ENCODE data around the gene GPRIN3. TPM values are rescaled to one million over a fixed set of nuclear protein-coding genes. Genes with fewer than 3 reads are reported as not detected.

GPRIN3 gene
- total and polyA plus RNA-seq, 10 of the 15 experiments (the other 5 are each of a cell fraction or from before 2014, with no cell fraction given), result under 0.01 to 0.05 (median 0.01) TPM; not detected in 6

- TF ChIP-seq ZNF592 (IDR thresholded peaks at IDR 0.05) (no peak), BHLHE40 (IDR thresholded peaks at IDR 0.05; ENCODE audit: borderline replicate concordance in 1 of 2, low read depth in 2 of 2, low read length in 1 of 2) (peak in 1 of 2 experiments; percentile 21; a peak in 1 of 4 replicates), MYC (IDR thresholded peaks at IDR 0.05; ENCODE audit: insufficient read depth, insufficient read length, insufficient replicate concordance, low read length, severe bottlenecking) (no peak), ATF3 (IDR thresholded peaks at IDR 0.05; ENCODE audit: borderline replicate concordance, extremely low read depth, low read depth, low read length) (no peak), RCOR1 (conservative IDR thresholded peaks at IDR 0.05; ENCODE audit: low read depth, low read length) (no peak), ELK1 (IDR thresholded peaks at IDR 0.05; ENCODE audit: low read depth, low read length) (no peak), MXI1 (IDR thresholded peaks at IDR 0.05; ENCODE audit: low read depth, low read length) (no peak), NFIC (IDR thresholded peaks at IDR 0.05; ENCODE audit: low read depth, low read length) (no peak), SREBF2 (IDR thresholded peaks at IDR 0.05; ENCODE audit: low read length) (no peak), HDAC6 (IDR thresholded peaks at IDR 0.05; ENCODE audit: unreplicated experiment) (no peak), SRF (IDR thresholded peaks at IDR 0.05; ENCODE audit: low read depth in 2 of 2, low read length in 2 of 2) (no peak)
These were observed 16.7 kb downstream of the GPRIN3 start (continued) for GRCh38 chr4:89290727-89291516.
